Right lobe of liver (tissue), 4 donors: ENCODE data around the gene FBLN1.
"Not testable (repeated sequence)": the region's sequence is repeated elsewhere in the genome, so short reads cannot be mapped to it uniquely, and the experiment has no call there.

Experiments
- POLR2A ChIP-seq: fragments of 450-650 bp; IDR thresholded peaks from one replicate; pipeline ENCODE4 v1.6.1; 2017; ENCODE audit warnings: antibody characterized with exemption, mild to moderate bottlenecking
- TF ChIP-seq, protein P1 (sequence below), 4 donors: fragments of 200-600 bp in 3 of 4; fragments of 450-650 bp in 1 of 4; IDR thresholded peaks; one replicate each; pipeline versions ENCODE4 v1.5.1 to v1.8.0; 2016 to 2022; ENCODE audit warnings: antibody characterized with exemption in 4 of 4, mild to moderate bottlenecking in 2 of 4
- donor health status: DM: no; HTN: no; CAD: no.
- donor health status: DM: no; HTN: no; CAD: no.
- donor health status: DM: no; HTN: yes; CAD: no.

DNA sequence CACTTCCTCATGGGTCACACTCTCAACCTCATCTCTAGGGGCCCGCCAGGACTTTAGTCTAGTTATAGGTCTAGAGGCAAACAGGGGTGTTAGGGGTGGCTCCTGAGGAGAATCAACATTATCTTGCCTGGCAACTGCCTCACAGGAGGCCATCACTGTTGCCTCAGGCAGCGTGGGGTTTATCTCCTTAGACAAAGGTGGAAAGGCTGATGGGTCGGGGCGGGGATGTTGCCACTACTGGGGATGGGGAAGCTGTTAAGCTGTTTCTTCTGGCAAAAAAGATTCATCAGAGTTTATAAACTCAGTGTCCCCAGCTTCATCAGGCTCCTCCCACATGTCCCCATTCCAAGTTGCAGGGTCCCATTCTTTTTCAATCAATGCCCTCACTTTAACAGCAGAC is 58.1 kb downstream of the FBLN1 start:
- TF ChIP-seq, protein P1, sequence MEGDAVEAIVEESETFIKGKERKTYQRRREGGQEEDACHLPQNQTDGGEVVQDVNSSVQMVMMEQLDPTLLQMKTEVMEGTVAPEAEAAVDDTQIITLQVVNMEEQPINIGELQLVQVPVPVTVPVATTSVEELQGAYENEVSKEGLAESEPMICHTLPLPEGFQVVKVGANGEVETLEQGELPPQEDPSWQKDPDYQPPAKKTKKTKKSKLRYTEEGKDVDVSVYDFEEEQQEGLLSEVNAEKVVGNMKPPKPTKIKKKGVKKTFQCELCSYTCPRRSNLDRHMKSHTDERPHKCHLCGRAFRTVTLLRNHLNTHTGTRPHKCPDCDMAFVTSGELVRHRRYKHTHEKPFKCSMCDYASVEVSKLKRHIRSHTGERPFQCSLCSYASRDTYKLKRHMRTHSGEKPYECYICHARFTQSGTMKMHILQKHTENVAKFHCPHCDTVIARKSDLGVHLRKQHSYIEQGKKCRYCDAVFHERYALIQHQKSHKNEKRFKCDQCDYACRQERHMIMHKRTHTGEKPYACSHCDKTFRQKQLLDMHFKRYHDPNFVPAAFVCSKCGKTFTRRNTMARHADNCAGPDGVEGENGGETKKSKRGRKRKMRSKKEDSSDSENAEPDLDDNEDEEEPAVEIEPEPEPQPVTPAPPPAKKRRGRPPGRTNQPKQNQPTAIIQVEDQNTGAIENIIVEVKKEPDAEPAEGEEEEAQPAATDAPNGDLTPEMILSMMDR (IDR thresholded peaks at IDR 0.05) = not testable (repeated sequence)
- not testable (repeated sequence) for TF ChIP-seq POLR2A
